GM21619 (cell line): Measurements from ENCODE around the gene HPGDS.
"Not testable (repeated sequence)": the region's sequence is repeated elsewhere in the genome, so short reads cannot be mapped to it uniquely, and the experiment has no call there.

Experiments
- ATAC-seq: cut with Tn5 transposase; IDR thresholded peaks from one replicate; pipeline ENCODE4 v1.9.1; 2021; ENCODE audit not compliant: unreplicated experiment

HPGDS gene

DNA sequence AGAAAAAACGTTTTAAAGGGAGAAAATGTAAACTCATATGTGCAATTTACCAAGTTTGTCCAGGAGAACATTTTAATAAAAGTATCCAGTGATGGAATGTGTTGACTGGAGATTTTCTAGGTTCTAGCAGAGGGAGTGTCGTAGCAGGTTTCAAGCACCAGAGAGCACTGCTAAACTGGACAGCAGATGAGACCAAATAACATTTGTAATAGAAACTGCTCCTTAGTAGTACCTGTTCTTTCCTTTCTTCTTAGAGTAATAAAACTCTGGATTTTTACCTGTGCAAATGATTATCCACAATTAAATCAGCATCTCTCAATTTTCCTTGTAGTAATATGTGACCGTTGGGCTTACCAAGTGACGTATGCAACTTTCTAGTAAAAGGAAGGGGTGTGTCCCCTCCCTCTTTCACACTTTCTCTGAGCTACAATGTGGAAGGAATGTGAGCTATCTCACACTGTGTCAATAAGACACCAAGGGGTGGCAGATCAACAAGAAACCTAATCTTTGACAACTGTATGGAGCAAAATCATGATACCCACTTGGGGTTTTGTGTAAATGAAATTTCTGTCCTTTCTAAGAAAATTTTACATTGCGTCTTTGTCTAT is 9.5 kb downstream of the HPGDS start:
- ATAC-seq = no peak

GRCh38 chr4:94329933-94330332 is 12.7 kb downstream of the HPGDS start:
- no peak for ATAC-seq

GRCh38 chr4:94325835-94326234 is 16.8 kb downstream of the HPGDS start:
- no peak for ATAC-seq

DNA sequence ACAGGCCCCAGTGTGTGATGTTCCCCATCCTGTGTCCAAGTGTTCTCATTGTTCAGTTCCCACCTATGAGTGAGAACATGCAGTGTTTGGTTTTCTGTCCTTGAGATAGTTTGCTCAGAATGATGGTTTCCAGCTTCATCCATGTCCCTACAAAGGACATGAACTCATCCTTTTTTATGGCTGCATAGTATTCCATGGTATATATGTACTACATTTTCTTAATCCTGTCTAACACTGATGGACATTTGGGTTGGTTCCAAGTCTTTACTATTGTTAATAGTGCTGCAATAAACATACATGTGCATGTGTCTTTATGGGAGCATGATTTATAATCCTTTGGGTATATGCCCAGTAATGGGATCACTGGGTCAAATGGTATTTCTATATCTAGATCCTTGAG is 22.7 kb downstream of the HPGDS start:
- ATAC-seq = not testable (repeated sequence)

- ATAC-seq = no peak
Observed at GRCh38 chr4:94307231-94307871, 35.3 kb downstream of the HPGDS start.

GRCh38 chr4:94306713-94307112 is 35.9 kb downstream of the HPGDS start:
- ATAC-seq = no peak

- no peak for ATAC-seq
Observed at GRCh38 chr4:94305466-94306225, 37.0 kb downstream of the HPGDS start.

- ATAC-seq = peak; percentile 74
Observed at GRCh38 chr4:94304365-94304971, 38.2 kb downstream of the HPGDS start.

GRCh38 chr4:94302191-94302590 is 40.4 kb downstream of the HPGDS start:
- ATAC-seq = no peak

GRCh38 chr4:94298725-94299252 is 43.8 kb downstream of the HPGDS start:
- no peak for ATAC-seq

DNA sequence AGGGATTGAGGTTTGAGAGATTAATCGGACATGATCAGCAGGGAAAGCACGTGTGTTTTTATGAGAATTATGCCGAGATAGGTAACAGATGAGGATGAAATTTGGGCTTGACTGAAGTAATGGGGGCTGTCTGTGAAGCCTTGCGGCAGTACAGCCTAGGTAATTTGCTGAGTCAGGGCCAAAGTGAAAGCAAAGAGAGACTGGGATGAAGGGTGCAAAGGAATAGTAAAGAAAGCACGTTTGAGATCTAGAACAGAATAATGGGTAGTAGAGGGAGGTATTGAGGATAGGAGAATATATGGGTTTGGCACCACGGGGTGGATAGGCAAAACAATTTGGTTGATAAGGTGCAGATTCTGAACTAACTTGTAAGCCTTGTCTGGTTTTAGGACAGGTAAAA is 47.2 kb downstream of the HPGDS start:
- not testable (repeated sequence) for ATAC-seq

- ATAC-seq = not testable (repeated sequence)
Observed at GRCh38 chr4:94293981-94294380, 48.7 kb downstream of the HPGDS start.

GRCh38 chr4:94290245-94290644 is 52.4 kb downstream of the HPGDS start:
- ATAC-seq = no peak

DNA sequence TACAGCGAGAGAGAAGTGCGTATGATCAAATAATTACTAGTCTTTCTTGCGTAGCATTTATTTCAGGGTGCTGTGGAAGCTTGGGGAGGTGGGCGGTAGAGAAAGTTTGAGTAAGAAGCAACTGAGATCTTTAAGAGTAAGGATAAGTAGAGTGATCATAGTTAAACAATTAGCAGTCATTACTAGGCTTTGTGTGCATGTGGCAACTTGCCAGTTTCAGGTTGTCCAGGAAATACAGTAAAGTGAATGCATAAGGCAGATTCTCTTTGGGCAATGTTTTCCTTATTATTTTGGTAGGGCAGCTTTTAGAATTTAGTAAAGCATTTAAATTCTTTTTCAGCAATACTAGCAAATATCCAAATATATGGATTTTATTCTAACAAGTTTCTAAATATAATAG is 57.0 kb downstream of the HPGDS start:
- ATAC-seq = no peak

- peak; percentile 76 for ATAC-seq
Observed at GRCh38 chr4:94284889-94285288, 57.7 kb downstream of the HPGDS start.

DNA sequence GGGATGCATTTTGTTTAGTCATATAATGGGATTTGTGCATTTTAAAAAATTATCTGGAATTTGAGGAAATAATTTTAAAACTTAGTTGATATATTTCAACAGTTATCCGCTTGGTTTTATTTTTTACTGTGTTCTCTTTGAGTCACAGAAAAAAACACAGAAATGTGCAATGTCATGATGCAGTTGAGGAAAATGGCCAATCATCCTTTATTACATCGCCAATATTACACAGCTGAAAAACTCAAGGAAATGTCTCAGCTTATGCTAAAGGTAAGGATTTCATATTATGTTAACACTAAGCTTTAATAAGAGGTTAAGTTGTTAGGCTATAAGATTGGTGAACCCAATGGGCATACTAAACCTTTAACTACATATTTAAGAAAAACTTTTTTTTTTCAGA is 63.9 kb downstream of the HPGDS start:
- ATAC-seq = no peak

DNA sequence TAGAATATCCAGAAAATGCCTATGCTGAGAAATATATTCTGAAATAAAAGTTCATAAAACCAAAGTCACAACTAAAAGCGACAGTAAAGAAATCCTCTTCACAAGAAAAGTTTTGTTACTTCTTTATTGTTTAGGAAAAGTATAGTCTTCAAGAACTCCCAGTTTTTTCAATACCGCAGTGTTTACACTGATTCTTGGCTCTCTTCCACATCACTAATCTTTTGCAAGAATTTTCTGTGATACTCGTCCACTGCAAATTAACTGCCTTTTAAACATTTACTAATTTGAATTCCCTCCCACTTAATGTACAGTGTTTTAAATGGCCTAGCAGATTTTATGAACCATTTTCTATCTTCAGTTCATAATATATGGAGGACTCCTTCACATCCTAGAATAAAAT is 65.1 kb downstream of the HPGDS start:
- no peak for ATAC-seq

GRCh38 chr4:94276204-94276603 is 66.4 kb downstream of the HPGDS start:
- ATAC-seq = no peak

DNA sequence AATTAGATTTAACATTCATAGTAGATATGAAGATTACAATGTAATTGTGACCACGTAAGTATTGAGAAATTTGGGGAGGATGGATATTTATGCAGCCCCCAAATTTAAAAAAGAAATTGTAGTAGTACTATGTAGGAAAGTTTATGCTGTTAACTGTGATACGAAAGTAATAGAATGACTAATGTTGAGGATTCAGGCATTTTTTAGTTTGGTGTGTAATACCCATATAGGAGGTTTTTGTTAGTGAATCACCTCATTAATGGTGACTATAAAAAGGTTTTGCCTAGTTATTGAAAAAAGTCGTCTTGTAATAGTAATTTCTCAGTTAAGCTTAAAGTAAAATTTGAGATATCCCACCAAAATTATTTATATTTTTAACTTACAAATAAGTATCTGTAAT is 67.7 kb downstream of the HPGDS start:
- ATAC-seq = no peak

DNA sequence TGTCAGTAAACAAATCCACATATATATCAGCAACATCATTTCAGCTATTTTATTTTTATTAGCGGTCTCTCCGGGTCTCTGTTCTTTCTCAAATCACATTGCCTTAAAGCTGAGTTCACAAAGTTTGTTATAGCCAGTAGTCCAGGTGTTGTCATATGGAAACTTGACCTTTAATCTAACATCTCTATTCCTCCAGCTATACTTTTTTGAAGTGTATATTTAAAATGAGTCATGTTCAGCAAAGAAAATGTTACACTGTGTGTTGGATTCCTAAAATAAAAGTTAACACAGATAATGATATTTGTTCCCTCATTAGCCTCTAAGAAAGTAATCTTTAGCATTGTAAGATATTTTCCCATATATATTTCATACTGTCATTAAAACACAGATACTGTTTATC is 71.4 kb downstream of the HPGDS start:
- ATAC-seq = no peak

DNA sequence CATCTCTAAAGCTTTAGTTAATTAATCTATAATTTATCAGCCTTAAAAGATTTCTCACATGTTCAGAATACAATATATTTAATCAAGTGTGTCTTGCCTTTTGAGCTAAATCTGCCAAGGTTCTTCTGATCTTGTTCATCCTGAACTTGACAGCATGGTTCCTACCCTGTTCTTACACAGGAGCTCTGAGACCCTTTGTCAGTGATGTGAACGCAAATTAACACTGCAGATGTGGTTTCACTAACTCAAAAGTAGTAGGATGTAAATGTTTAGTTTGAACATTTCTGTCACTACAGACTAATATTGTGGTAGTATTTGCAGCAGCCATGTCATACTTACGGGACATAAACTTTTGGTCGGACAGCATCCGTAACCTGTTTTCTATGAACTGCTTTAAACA is 75.6 kb downstream of the HPGDS start:
- ATAC-seq = no peak
